ENCODE results near the gene GAB2.

GRCh38 chr11:78220218-78221157 is 197.1 kb downstream of the GAB2 start:
- TF ChIP-seq, protein P1, sequence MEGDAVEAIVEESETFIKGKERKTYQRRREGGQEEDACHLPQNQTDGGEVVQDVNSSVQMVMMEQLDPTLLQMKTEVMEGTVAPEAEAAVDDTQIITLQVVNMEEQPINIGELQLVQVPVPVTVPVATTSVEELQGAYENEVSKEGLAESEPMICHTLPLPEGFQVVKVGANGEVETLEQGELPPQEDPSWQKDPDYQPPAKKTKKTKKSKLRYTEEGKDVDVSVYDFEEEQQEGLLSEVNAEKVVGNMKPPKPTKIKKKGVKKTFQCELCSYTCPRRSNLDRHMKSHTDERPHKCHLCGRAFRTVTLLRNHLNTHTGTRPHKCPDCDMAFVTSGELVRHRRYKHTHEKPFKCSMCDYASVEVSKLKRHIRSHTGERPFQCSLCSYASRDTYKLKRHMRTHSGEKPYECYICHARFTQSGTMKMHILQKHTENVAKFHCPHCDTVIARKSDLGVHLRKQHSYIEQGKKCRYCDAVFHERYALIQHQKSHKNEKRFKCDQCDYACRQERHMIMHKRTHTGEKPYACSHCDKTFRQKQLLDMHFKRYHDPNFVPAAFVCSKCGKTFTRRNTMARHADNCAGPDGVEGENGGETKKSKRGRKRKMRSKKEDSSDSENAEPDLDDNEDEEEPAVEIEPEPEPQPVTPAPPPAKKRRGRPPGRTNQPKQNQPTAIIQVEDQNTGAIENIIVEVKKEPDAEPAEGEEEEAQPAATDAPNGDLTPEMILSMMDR (IDR thresholded peaks at IDR 0.05): no peak
- TF ChIP-seq POLR2A (IDR thresholded peaks at IDR 0.05): no peak
